ENCODE data around the gene GNAS.

GNAS gene

DNA sequence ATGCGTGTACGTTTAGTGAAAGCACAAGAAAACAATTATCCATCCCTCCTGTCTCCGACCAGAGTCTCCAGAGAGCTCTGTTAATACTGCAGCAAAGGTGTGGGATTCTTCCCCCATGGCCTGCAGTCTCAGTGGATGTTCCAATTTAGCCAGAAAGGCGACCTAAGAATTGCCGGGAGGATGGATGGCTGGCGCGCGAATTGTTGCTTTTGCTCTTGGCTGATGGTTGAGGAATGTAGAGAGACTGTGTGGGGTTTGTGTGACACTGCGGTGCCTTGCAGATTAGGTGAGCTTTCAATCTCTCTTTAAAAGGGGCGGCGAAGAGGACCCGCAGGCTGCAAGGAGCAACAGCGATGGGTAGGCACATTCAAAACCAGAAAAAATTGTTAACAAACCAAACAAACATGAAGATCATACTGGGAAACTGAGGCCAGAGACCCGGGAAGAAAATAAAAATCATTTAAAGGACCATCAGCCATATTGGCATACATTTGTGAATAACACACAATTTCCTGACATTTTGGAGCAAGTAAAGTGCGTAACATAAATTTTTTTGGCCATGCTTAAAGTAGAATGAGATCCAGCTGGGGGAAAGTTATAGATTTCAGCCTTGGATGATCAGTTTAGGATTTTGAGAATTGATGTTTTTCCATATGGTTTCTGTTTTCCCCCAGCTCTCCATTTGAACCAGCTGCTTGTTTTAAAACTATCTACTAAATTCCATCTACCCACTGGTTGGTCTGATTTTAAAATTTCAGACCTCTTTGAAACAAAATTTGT lies 46.3 kb downstream of the GNAS start:
- no peak for DNase-seq (ENCODE audit: low read depth)

DNA sequence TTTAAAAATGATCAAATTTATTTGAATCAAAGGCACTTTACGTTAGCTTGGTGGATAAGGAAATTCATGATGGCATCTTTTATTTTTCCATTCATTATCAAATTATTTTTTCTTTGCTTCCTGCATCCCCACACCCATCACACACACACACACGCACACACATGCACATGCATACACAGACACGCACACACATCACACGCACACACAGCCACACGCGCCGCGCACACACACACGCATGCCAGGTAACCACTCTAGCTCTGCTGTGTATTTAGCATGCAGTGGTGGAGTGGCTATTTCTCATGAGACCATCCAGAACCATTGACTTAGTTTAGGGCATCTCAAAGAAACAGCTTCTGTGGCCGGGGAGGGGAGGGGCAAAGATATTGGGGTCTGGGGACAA lies 47.0 kb downstream of the GNAS start:
- DNase-seq (ENCODE audit: low read depth), result no peak

- no peak for DNase-seq (ENCODE audit: low read depth)
Measured at GRCh38 chr20:58900397-58900796, 47.9 kb downstream of the GNAS start.

GRCh38 chr20:58901488-58902402 lies 49.2 kb downstream of the GNAS start:
- DNase-seq (ENCODE audit: low read depth), result no peak

DNA sequence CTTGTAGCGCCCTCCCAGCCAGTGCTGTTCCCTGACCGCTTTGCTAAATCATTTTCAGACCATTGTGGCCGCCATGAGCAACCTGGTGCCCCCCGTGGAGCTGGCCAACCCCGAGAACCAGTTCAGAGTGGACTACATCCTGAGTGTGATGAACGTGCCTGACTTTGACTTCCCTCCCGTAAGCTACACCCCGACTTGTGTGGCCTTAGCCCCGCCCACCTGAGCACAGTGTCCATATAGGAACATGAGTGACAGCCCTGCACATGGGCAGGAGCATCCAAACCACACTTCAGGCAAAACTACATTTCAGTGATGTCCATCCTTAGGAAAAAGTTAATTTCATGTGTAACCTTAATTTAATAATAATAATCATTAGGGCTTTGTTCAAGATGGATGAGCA lies 51.1 kb downstream of the GNAS start:
- no peak for DNase-seq (ENCODE audit: low read depth)

DNA sequence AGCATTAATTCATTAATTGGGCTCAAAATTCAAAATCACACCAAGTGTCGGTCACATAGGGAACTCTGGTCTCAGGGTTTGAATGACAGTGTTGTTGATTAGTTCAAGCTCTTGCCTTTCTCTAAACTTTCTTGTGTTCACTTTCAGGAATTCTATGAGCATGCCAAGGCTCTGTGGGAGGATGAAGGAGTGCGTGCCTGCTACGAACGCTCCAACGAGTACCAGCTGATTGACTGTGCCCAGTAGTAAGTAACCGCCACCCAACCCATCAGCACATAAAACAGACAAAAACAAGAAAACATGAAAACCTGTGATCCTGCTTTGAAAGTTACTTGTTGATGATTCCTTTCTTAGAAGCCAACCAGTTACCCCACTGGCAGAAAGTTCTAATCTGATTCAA lies 52.7 kb downstream of the GNAS start:
- no peak for DNase-seq (ENCODE audit: low read depth)

GRCh38 chr20:58906111-58906510 lies 53.6 kb downstream of the GNAS start:
- DNase-seq (ENCODE audit: low read depth), result no peak

GRCh38 chr20:58906894-58907293 lies 54.4 kb downstream of the GNAS start:
- DNase-seq (ENCODE audit: low read depth), result no peak

DNA sequence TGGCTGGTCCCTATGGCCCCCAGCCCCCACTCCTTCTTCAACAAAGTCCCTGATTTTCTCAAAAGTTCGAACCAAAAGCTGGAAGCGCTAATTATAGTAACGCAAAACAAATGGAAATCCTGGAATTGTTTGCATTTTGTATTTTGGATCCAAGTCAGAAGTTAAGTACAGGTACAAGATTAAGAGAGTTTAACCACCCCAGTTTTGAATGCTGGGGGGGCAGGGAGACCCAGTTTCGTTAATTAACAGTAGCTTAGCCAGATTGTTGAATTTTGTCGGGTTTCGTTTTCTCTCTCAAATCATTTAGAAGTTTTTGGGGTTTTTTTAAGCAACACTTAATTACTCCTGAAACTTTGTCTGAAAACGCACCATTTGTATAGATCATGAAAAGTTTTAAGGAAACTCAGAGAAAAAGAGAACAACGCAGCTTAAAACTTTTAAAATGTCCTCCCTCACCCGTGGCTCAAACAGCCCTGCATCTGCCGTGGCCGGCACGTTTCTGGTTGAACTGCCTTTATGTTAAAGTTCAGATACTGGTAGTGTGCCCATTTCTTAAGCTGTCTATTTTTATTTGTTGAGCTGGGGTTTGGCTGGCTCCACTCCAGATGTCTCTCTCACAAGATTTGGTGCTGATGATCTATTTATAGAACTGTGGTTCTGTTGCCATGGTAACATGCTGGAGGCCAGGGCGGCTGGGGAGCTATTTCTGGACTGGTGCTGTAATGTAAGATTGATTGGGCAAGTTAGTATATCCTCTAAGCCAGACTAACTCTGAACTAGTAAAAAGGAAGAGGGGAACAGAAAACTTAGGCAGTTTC lies 55.0 kb downstream of the GNAS start:
- DNase-seq (ENCODE audit: low read depth), result peak; percentile 81

GRCh38 chr20:58908221-58908620 lies 55.7 kb downstream of the GNAS start:
- DNase-seq (ENCODE audit: low read depth), result no peak

GRCh38 chr20:58908941-58909340 lies 56.4 kb downstream of the GNAS start:
- no peak for DNase-seq (ENCODE audit: low read depth)

DNA sequence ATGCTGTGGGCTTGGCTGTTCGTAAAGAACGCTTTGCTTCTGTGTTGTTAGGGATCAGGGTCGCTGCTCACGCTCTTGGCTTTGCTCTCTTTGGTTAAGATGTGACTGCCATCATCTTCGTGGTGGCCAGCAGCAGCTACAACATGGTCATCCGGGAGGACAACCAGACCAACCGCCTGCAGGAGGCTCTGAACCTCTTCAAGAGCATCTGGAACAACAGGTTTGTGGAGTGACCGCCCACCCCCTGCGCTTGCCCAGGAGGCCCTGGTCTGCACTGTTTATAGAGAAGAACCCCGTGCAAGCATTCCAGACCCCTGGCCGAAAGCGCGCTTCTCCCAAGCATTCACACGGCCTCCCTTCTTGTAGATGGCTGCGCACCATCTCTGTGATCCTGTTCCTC lies 57.1 kb downstream of the GNAS start:
- no peak for DNase-seq (ENCODE audit: low read depth)

GRCh38 chr20:58910473-58910872 lies 58.0 kb downstream of the GNAS start:
- DNase-seq (ENCODE audit: low read depth), result no peak

DNA sequence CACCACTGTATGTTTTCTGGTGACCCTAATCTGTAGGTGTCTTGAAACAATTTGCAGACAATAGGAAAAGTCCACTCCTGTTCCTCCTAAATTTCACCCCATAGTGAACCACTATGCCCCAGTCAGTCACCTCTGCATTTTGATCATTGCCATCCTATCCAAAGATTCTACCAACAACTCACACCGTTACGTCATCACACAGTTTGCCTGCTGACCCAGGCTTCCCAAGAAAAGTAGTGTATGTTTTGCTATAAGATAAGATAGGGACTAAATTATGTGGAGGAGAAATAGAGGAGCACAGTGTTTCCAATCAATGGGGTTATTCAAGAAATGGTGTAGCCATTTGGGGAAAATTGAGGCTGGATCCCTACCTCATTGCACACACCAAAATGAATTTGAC lies 58.8 kb downstream of the GNAS start:
- no peak for DNase-seq (ENCODE audit: low read depth)

DNA sequence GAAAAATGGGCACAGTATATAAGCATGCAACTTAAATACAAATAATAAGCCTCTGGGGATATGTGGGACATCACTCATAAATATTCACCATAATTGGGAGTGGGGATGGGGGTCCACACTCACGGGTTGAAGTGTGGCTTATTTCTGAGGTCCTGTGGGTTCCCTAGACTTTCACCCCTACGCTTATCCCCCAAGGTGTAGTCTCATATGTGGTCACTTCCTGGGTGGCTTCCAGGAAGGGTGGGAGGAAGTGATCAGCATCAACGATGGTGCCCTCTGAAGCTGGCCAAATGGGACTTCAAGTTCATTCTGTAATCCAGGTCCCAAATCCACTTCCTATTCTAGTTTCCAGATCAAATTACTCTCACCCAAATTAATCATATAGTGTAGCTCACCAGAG lies 59.5 kb downstream of the GNAS start:
- no peak for DNase-seq (ENCODE audit: low read depth)

GRCh38 chr20:58913079-58913478 lies 60.6 kb downstream of the GNAS start:
- DNase-seq (ENCODE audit: low read depth), result no peak

DNA sequence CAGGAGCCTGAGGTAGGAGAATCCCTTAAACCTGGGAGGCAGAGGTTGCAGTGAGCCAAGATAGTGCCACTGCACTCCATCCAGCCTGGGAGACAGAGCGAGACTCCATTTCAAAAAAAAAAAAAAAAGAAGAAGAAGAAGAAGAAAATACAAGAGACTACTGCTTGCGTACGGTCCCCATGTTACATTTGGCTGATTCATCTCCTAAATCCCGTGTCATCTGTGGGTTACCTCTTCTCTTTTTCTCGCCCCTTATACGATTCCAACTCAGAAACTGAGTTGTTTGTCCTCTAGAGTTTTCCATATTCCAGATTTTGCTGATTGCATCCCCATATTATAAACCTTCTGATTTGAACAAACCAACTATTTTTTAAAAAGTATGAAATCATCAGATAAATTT lies 66.1 kb downstream of the GNAS start:
- DNase-seq (ENCODE audit: low read depth), result no peak

DNA sequence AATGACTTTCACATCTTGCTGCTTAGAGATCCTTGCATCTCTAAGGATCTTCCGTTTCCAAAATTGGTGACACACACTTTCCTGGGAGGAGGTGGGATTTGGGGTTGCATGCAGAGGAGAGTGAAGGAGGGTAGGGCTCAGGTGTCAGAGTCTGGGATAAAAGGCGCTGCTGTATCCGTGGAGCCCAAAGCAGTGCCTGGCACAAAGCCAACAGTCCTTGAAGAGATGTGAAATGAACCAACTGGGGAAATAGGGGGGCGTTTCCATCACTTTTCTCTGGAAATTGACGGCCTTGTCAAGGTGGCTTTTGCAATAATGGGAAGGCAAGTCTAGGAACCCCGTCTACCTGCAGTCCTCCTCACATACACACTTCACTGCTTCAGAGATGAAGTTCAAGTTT lies 69.0 kb downstream of the GNAS start:
- DNase-seq (ENCODE audit: low read depth), result no peak

DNA sequence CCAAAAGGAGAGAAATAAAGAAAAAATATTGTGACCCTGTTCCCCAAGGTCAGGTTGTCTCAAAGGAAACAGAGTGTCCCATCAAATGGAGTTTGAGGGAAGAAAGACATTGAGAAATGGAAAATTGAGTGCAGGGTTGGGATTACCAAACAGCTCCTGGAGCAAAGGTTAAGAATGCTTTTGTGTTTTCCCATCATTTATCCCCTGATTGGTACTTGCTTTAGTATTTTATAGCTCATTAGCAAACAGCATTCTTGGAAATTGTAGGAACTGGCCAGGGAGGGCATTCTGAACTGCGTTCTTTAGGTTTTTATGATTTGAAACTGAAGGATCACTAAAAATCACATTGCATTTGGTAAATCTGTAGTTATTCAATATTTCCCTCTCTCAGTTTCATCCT lies 69.5 kb downstream of the GNAS start:
- no peak for DNase-seq (ENCODE audit: low read depth)

GRCh38 chr20:58923117-58923712 lies 70.7 kb downstream of the GNAS start:
- no peak for DNase-seq (ENCODE audit: low read depth)

GRCh38 chr20:58926802-58927489 lies 74.4 kb downstream of the GNAS start:
- DNase-seq (ENCODE audit: low read depth), result no peak

Data from HS-27A (cell line).